NCI-H774 (cell line): ENCODE data around the gene EYA3.

Source experiments
- DNase-seq: peaks from one replicate; lab custom pipeline; 2025; lab: John Stamatoyannopoulos, UW

Gene EYA3, protein sequence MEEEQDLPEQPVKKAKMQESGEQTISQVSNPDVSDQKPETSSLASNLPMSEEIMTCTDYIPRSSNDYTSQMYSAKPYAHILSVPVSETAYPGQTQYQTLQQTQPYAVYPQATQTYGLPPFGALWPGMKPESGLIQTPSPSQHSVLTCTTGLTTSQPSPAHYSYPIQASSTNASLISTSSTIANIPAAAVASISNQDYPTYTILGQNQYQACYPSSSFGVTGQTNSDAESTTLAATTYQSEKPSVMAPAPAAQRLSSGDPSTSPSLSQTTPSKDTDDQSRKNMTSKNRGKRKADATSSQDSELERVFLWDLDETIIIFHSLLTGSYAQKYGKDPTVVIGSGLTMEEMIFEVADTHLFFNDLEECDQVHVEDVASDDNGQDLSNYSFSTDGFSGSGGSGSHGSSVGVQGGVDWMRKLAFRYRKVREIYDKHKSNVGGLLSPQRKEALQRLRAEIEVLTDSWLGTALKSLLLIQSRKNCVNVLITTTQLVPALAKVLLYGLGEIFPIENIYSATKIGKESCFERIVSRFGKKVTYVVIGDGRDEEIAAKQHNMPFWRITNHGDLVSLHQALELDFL

DNA sequence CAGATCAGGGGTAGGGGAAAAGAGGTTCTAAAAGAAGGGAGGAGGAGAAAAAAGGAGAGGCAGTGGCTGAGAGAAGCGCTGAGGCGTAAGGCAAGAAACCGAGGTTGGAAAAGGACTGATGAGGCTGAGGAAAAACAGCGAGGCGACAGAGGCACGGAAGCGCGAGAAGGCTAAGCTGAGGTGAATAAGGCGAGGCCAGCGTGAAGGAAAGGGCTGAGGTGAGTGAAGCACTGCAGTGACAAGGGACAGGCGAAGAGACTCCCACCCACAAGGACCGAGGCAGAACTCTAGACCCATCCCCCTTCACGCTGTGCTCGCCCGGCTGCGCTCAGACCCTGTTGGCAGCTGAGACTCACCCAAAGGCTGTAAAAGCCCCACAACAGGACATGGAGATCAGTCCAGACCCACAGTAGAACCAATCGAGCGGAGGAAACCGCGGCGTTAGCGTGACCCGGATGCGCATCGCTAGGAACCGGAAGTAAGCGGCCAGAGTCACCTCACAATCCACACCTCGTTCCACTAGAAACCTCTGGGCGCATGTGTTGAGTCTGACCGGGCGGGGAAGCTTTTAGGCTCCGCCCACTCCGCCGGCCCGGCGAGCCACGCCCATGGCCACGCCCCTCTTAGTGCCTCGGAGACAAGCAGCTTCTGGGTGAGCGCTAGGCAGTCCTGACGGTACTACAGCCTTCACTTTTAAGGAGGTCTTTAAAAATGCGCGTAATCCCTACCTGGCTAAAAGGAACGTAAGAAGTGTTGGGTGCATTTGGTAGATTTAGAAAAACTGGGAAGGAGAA is at the start of gene EYA3:
EYA3 (minus strand) TSS at position 443 of the 794 bp plus-strand sequence. CDS start 30,584 bp downstream, outside the sequence.
- peak; percentile 84 for DNase-seq

DNA sequence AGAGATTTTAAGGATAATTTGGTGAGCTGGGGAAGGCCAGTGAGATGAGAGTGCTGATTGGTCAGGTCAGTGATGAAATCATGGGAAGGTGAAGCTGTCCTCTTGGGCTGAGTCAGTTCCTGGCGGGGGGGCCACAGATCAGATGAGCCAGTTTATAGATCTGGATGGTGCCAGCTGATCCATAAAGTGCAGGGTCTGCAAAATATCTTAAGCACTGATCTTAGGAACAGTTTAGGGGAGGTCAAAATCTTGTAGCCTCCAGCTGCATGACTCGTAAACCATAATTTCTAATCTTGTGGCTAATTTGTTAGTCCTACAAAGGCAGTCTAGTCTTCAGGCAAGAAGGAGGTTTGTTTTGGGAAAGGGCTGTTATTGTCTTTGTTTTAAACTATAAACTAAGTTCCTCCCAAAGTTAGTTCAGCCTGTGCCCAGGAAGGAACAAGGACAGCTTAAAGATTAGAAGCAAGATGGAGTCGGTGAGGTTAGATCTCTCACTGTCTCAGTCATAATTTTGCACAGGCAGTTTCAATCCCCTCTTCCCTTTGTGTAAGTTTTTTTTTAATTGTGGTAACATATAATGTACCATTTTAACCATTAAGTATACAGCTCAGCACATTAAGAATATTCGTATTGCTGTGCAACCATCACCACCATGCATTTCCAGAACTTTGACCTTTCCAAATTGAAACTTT is 48.7 kb upstream of the EYA3 start:
- DNase-seq: no peak

- no peak for DNase-seq
Observed at GRCh38 chr1:28136169-28136921, 47.9 kb upstream of the EYA3 start.

- DNase-seq: no peak
Observed at GRCh38 chr1:28135371-28136168, 47.2 kb upstream of the EYA3 start.

DNA sequence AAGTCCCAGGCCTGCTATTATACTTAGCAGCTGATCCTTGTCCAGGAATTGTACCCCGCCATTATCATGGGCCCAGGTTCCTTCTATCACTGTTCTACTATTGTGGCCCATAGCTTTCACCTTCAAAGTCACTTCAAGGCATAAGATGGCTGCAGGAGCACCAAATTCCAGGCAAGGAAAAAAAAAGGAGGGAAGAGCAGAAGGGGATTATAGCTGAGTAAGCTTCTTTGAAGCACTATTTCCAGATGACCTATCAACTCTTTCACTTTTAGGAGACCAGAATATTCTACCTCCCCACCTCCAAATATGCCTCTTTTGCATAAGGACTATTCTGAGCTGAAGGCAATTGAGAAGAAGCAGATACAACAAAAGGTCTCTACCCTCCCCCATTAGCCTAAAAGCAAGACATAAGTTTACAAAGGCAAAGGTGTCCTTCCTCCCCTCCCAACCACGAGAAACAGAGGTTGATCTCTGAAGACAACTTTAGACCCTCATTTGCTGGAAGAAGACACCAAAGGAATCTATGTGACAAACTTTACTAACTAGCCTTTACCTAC is 46.3 kb upstream of the EYA3 start:
- no peak for DNase-seq

- DNase-seq: no peak
Observed at GRCh38 chr1:28132171-28133167, 44.1 kb upstream of the EYA3 start.

GRCh38 chr1:28130901-28131300 is 42.5 kb upstream of the EYA3 start:
- no peak for DNase-seq

GRCh38 chr1:28129150-28129549 is 40.7 kb upstream of the EYA3 start:
- no peak for DNase-seq

DNA sequence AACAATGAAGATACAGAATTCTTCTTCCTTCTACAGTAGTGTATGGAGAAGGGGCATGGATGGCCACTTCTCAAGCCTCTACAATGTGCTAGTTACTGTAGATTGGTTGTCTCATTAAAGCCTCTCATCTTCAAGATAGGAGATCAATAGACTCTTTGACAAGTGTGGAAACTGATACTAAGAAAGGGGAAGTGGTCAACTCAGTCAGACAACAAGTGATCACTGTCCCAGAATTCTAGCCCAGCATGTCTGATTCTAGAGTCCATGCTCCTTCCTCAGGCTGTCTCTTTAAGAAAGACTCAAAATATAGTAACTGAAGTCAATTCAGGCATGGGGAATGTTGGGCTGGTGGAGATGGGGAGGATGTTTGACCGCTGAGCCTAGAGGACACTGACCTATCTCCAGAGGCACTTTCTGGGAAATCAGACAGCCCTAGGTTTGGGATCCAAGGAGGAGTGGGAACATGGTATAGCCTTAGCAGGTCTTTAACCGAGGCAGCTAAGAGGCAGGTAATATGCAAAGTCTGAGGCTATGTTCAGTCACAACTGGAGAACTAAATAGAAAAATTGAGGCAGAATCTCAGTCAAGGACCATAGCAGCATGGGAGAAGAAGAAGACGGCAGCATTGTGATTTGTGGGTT is 39.3 kb upstream of the EYA3 start:
- DNase-seq: no peak

DNA sequence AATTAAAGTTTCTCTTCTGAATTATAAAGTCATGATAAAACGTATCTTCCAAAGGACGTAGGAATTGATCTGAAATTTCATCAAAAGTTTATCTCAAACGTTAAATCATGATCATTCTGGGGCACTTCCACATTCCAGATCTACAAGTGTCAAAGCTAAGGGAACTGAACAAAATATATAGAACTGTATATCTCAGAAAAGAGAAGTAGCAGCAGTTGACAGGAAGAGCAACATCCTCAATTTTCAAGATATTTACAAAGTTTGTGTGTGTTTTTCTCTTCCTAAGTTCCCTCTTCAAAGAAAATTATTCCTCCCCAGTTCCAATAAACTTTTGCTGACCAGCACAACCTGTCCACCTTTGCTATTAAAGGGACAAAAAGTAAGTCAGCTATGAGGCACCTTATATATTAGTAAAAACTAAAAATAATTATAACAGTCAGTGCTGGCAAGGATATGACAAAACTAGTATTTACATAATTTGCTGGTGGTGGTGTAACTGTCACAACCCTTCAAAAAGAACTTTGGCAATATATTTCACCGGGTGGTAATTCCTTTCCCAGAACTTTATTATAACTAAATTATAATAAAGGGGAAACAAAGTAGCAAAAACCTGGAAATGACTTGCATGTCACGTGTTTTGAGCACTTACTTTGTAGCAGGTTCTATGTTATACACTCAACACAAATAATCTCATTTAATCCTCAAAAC is 38.5 kb upstream of the EYA3 start:
- DNase-seq: no peak

GRCh38 chr1:28126212-28126611 is 37.8 kb upstream of the EYA3 start:
- DNase-seq: no peak

DNA sequence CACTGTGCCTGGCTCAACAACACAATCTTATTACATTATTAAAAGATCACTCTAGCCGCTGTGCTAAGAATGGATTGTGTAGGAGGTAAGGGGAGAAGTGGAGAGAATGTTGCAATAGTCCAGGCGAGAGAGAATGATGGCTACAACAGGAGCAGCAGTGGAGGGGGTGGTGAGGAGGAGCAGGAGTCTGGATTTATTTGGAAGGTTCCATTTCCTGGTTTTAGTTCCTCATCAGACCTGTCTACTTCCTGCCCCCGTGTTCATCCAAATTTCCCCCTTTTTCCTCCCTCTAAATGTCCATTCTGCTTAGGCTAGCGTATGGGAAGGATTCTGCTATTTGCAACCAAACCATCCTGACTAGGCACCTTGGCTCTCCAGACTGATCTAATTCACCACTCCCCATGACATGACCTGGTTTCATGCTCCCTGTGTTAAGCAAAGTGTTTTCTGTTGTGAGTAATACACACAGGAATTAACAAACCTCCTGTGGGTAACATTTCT is 35.1 kb upstream of the EYA3 start:
- DNase-seq: no peak

- DNase-seq: no peak
Observed at GRCh38 chr1:28122183-28122582, 33.8 kb upstream of the EYA3 start.

GRCh38 chr1:28119556-28119955 is 31.1 kb upstream of the EYA3 start:
- DNase-seq: no peak

- no peak for DNase-seq
Observed at GRCh38 chr1:28118640-28119307, 30.4 kb upstream of the EYA3 start.

- no peak for DNase-seq
Observed at GRCh38 chr1:28115267-28115666, 26.9 kb upstream of the EYA3 start.

GRCh38 chr1:28114844-28115243 is 26.4 kb upstream of the EYA3 start:
- no peak for DNase-seq
